Stimulated activated CD4-positive, alpha-beta T cell treated with anti-CD3 and anti-CD28 coated beads, Interleukin-2, amount 100 ng/mL, for 24 hours (primary cell): Measurements from ENCODE around the gene RIN1.
A peak's percentile ranks its signal among the peaks of the same experiment; 100 is the strongest.
"Not testable (repeated sequence)": the region's sequence is repeated elsewhere in the genome, so short reads cannot be mapped to it uniquely, and the experiment has no call there.

Experiments
- DNase-seq, 2 donors: peaks; one replicate each; pipeline ENCODE4 v3.0.0-alpha.2; 2020

The RIN1 gene

DNA sequence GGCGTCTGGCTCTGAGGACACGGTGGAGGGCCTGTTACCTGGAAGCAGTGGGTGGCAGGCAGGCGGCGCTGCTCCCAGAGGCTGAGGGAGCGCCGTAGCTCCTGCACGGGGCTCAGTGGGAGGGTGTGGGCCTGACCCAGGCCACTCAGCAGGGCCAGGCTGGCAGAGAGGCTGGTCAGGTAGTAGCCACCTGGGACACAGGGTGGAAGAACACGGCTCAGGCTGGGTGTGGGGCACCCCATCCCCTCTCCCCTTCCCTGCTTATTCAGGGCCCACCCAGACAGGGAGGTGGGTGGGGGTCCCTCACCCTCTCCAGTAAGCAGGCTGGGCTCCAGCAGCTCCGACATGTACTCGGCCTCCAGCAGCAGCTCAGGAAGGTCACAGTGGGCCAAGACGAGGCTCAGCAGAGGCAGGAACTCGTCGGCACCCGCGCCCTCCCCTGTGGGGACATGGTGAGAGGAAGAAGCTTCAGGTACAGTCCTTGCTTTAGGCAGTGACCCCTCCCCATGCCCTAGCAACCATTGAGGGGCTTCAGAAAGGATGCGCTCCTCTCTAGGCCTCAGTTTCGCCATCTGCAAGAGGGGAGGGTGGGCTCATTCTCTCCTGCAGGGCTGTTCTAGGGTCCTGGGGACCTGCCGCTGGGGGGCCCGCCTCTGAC lies 2.9 kb downstream of the RIN1 start:
- no peak for DNase-seq

DNA sequence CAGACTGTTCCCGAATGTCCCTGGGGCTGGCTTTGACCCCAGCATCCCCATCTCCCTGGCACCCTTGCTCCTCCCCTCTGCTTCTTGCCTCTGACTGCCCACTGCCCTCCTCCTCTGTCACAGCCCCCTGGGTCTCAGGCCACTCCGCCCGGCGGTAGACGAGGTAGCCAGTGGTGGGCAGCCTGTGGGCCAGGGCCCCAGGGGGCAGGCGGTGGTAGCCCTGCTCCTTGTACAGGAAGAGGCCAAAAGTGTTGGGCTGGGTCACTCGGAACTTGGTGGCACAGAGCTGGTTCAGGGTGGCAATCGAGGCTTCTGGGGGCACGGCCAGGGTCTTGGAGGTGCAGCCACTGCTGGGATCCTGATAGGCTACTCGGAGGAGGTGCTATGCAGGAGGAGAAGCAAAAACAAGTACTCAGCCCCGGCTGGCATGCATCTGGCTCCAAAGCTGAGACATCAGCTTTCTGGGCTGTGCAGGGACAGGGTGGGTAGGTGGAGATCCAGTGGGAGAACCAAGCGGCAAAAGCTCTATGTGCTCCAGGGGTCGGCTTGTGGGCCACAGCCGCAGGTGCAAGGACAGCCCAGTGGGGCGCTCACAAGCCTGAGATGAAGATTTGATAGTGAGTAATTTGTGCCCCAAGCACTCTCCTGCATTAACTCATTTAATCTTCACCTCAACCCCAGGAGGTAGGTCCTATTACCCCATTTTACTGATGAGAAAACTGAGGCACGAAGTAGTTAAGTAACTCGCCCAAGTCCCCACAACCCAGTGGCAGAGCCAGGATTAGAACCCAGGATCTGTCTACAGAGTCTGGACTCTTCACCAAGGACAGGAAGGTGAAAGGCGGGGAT lies 3.6 kb downstream of the RIN1 start:
- DNase-seq = no peak

DNA sequence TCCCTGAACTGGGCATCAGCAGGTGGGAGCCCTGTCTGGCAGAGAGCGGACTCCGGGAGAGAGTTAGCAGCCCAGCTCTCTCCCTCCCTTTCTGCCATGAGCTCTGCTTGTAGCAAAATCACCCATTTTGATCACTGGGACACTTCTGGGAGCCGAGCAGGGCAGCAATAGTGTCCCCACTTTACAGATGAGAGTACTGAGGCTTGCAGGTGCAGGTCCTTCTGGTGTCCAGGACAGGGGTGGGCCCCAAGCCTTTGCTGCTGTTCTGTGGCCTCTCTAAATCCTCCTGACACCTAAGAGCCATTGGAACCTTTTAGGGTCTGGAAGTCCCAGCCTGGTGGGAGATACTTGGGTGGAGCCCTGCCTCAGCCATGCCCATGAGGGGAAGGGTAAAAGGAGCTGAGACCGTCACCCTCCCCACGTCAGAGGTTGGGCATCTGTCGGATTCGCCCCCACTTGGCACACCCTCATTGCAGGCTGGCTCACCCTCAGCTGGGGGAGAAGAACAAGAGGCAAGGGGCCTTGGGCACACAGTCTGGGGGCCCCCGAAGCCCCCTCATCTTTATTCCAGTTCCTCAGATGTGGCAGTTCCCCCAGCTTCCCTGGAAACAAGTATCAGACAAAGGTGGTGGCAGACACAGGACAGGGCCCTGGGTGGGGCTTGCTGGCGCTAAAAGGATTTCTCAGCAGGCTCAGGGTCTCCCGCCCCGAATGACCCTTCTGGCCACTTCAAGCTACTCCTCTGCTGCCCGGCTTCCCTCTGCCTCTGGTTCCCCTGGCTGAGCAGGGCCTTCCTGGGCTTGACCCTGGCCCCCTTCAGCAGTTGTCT lies 4.5 kb downstream of the RIN1 start:
- no peak for DNase-seq

DNA sequence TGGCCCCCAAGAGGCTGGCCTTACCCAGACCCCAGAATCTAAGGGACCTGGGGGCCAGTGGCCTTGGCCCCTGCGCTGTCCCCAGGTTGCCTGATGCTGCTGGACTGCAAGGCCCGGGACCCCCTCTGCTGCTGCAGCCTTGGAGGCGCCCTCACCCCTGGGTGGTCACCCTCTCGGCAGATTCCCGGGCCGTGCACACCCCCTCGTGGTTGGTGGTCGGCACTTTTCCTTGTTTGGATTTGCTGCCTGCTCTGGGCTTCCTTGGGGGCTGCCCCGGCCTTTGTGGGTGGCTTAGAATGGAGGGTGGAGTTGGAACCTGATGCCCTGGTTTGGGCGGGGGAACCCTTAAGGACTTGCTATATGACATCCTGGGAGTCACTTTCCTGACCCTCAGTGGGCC lies 5.3 kb downstream of the RIN1 start:
- DNase-seq = no peak

DNA sequence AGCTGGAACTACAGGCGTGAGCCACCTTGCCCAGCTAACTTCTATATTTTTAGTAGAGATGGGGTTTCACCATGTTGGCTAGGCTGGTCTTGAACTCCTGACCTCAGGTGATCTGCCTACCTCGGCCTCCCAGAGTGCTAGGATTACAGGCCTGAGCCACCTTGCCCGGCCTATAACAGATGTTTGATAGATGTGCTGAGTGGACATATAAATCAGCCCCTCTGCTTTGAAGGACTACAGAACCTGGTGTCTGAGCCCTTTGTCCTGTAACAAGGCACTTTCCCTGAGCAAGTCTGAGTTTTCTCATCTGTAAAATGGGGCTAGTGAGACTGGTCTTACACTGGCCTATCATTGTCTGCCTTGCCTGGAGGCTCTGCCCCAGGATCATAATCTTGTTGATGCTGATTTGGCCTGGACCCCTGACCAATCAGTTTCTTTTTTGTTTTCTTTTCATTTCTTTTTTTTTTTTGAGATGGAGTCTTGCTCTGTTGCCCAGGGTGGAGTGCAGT lies 7.0 kb downstream of the RIN1 start:
- DNase-seq = no peak

DNA sequence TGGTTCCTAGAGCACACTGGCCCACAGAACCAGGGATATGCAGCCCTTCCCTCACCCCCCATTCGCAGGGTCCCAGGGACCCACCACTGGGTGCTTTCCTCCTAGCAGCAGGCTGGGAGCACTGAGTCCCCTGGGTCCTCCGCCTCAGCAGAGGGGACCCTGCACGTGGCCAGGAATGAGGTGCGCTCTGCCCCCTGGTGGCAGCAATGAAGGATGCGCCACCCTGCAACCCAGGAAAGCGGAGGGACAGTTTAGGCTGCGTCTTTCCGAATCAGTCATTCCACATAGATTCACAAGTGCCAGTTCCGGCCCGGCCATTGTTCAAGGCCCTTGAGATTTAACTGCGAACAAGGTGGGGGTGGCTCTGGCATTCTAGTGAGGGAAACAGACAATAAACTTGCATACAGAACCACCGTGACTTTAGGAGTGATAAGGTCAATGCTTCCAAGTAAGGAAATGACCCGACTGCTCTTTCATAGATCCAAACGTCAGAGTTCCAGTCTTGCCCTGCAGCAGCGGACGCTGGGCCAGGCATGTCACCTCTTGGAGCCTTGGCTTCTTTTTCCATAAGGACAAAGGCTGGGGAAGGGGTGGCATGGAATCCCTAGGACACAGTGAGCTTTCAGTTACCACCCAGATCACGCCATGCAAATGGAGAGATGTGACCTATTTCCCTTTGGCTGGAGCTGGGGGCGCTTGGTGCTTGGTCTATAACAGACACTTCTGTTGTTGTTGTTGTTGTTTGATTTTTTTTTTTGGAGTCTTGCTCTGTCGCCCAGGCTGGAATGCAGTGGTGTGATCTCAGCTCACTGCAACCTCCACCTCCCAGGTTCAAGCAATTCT lies 7.7 kb downstream of the RIN1 start:
- DNase-seq = peak; percentile 85 to 87

DNA sequence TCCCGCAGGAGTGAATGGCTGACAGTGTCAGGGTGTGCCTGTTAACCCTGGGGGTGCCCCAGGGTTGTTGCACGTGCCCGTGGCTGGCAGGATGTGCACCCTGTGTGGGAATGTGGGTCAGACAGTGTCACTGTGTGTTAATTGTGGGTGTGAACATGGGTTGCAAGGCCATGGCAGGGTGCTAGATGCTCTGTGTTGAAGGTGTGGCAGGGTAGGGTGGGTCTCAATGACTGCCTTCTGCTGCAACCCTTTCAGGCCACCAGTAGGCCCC lies 8.3 kb downstream of the RIN1 start:
- DNase-seq = no peak

DNA sequence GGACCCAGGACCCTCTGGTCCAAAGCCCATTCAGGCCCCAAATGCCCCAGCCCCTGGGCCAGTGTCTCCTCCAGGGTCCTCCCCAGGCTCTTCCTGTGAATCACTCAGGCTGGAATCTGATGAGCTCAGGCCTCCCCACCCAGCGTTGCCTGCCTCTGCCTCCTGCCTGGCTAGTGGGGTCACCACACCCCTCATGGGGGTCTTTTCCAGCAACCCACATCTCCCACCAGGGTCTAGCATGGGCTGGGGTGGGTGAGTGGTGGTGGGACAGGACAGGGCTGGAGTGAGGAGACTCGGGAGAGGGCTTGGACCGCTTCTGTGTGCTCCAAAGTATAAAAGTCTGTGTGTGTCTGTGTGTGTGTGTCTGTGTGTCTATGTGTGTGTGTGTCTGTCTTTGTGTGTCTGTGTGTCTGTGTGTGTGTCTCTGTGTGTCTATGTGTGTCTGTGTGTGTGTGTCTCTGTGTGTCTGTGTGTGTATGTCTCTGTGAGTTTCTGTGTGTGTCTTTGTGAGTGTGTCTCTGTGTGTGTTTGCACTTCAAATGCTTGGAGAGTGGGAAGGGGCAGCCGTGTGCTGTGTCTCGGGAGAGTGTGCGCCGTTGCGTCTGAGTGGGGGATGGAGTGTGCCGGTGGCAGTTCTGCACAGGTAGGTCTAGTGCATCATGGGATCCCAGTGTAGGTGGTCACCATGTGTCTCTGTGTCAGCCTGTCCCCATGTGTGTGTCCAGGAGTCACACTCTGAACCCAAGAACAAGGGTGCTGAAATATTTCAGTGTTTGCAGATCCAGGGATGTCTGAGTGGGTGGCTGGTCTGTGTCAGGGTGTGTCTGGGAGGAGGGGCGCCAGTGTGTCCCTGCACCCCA lies 8.8 kb downstream of the RIN1 start:
- DNase-seq = no peak

DNA sequence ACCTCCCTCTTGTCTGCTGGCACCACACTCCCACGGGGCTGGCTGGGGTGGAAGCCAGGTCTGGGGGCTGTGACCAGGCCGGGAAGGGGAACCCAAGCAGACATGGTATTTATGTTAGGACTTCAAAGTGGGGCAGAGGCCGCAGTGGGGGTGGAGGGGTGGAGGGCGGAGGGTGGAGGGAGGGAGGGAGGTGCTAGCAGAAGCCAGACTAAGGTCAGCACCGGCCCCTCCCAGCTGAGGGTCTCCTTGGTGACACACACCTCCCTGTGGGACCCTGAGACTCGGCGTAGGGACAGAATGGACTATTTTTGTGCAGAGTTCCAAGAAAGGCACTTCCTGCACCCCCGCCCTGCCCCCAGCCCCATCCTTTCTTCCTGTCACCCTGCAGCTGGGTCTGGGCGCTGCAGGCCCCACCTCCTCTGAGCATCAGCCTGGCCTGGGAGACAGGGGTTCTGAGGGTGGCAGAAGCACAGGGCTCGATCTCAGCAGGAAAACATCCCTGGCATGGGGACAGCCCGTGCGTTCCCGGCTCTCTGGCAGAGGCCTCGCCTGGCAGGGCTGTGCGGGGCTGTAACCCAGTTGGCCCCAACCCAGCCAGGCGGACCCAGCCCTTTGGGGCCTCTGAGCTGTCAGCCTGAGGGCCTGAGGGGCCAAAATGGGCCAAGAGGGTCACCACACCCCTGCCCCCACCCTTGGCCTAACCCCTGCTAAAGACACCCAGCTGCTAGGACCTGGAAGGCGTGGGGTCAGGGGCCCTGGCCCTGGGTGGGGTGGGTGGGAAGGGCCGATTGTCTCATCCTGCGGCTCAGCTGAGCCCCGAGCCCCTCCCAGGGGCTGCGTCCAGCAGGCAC lies 9.7 kb downstream of the RIN1 start:
- DNase-seq = no peak

DNA sequence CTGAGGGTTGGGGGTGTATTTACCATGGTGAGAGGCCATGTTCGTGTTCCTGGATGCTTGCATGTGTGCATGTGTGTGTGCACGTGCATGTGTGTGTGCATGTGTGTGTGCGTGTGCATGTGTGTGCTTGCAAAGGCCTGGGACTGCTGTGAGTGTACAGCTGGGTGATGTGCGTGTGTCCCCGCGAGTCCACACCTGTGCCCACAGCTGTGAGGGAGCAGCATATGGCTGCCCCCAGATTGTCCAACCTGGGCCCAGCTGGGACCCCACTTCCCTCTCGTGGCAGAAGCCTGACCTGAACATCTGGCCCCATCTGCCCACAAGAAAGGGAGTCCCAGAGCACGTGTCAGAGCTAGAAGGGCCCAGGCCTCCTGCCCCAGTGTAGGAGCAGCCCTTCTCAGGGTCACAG lies 11.0 kb downstream of the RIN1 start:
- no peak for DNase-seq

DNA sequence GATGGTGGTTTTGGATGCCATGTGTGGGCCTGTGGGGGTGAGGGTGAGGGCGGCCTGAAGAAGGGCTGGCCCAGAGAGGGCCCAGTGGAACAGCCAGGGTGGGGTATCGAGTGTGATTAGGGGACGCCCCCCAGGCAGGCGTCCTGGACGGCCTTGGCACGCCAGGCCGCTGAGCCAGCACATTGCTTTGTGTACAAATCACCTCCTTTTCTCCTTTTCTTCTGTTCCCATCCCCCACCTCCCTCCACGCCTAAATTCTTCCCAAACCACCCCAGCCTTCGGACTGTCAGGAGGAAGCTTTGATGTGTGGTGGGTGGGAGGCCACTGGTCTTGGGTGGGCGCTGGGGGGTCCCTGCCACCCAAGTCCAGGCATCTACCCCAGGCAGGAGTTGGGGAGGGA lies 11.6 kb downstream of the RIN1 start:
- no peak for DNase-seq

DNA sequence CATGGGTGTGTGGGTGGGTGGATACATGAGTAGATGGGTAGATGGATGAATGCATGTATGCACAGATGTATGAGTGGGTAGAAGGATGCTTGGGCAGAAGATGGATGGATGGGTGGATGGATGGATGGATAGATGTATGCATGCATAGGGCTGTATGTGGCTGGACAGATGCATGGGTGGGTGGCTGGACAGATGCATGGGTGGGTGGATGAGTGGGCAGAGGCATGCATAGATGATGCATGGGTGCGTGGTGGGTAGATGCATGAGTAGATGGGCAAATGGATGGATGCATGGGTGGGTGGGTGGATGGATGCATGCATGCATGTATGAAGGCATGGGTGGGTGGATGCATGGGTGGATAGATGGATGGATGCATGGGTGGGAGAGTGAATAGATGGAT lies 12.6 kb downstream of the RIN1 start:
- no peak for DNase-seq

DNA sequence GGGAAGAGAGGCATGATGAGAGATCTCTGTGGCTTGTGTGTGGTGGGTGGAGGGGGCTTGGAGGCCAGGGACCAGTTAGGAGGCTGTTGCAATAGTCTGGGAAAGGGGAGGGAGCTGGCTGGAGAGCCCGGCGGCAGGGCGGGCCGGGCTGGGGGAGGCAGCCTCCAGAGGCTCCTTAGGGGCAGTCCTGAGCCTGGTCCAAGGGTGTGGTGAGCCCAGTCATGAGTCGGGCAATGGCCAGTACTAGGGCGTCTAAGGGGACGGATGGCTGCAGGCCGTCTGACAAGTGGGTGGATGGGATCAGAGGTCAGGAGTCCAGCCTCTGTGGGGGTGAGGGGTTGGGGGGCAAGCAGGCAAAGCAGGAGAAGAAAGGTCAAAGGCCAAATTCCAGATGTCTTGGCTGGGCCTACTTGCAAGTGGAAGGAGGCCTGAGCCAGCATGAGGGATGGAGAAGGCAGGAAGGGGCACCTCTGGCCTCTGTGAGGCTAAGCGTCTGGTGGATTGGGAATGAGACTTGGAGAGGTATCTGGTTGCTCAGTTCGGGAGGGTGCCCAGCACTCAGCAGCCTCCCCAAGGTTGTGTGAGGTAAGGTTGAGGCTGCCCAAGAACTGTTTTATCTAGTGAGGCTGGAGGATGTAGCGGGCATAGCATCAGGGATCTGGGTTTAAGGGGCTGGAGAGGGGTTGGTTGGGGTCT lies 13.4 kb downstream of the RIN1 start:
- DNase-seq = no peak

DNA sequence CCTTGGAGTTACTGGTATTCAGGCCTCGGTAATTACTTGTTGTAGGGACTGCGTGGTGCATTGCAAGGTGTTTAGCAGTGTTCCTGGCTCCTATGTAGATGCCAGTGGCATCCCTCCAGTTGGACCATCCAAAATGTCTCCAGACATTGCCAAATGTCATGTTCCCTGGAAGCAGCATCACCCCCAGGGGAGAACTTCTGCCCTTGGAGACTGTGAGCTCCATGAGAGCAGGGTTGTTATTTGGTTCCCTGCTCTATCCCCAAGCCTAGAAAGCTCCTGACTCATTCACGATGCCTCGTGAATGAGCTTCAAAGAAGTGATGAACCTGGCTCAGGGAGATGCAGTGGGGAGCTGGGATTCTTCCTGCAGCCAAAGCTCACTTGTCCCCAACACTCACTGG lies 14.6 kb downstream of the RIN1 start:
- no peak for DNase-seq

DNA sequence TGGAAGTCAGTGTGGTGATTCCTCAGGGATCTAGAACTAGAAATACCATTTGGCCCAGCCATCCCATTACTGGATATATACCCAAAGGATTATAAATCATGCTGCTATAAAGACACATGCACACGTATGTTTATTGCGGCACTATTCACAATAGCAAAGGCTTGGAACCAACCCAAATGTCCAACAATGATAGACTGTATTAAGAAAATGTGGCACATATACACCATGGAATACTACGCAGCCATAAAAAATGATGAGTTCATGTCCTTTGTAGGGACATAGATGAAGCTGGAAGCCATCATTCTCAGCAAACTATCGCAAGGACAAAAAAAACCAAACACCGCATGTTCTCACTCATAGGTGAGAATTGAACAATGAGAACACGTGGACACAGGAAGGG lies 15.5 kb downstream of the RIN1 start:
- DNase-seq = not testable (repeated sequence)

DNA sequence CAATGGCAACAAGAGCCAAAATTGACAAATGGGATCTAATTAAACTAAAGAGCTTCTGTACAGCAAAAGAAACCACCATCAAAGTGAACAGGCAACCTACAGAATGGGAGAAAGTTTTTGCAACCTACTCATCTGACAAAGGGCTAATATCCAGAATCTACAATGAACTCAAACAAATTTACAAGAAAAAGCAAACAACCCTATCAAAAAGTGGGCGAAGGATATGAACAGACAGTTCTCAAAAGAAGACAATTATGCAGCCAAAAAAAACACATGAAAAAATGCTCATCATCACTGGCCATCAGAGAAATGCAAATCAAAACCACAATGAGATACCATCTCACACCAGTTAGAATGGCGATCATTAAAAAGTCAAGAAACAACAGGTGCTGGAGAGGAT lies 15.9 kb downstream of the RIN1 start:
- DNase-seq = not testable (repeated sequence)

DNA sequence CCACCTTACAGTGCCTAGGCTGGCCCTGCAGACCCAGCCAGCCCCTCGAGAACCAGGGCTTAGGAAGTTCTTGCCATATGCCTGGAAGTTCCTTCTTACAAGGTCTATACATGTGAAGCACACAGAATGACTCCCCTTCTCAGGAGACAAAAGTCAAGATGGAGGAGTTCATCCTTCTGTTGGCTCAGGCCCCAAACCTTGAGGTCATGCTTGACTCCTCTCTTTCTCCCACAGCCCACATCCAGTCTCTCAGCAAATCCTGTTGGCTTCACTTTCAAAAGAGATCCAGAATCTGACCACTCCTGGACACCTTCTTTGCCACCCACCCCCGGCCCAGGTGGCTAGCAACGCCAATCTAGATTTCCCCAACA lies 17.6 kb downstream of the RIN1 start:
- no peak for DNase-seq

DNA sequence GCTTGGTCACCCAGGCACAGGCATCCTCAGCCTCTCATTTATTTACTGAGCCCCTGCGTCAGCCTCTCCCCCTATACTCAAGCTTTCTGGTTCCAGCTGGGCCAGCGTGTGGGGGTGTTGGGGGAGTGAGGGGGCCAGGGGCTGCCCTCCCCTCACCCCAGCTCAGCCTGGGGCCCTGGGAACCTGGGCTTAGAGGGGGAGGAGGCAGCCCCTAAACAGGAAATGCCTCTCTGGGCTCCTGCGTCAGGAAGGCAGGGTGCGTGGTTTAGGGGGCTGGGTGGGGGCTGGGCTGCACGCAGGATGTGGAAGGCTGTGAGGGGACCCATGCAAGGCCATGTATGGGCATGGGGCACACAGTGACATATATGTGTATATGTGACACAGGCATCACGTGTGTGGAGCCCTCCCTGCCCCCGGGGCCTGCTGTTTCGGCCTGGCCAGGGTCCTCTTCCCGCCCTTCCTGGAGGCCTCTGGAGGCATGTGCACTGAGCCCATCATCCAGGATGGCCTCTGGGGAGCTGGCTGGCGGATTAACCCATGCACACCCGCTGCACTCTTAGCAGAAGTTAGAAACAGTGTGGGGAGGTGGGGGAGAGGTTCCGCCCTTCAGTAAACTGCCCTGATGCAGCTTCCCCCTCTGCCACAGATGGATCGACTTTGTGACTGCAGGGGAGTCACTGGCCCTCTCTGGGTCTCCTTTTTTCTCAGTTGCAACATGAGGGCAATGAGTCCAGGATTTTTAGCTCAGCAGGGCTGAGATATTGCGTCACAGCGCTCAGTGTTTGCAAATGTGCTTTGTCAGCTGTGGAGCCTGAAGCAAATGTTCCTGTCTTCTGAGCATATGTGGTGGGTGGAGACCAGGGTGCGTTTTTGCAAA lies 18.3 kb downstream of the RIN1 start:
- DNase-seq = peak in 1 of 2 donors; percentile 33

DNA sequence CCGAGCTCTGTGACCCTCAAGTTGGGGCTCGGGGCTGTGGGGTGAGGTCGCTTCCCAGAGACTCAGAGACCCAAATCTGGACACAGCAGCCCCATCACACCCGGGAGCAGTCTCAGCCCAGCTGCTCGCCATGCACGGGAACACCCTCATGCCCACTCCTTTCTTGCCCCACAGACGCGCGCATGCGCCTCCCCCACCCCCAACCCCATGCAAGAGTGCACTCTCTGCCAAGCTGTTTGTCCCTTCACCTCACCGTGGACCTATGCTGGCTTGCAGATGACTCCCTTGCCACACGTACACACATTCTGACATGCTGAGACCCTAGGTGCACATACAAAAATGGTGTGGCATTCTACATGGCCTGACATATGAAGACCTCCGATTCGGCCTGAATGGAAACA lies 18.9 kb downstream of the RIN1 start:
- DNase-seq = peak in 1 of 2 donors; percentile 45
